H9 (cell line): ENCODE measurements around the gene EID2. TPM values are rescaled to one million over a fixed set of nuclear protein-coding genes. Genes with fewer than 3 reads are reported as not detected.
A peak's percentile ranks its signal among the peaks of the same experiment; 100 is the strongest.

Experiments used
- DNase-seq: peaks from one replicate; pipeline ENCODE4 v3.0.0-alpha.2; 2017
- H2AFZ ChIP-seq: one replicate; pipeline ENCODE4 v1.6.1; 2013; ENCODE audit warnings: mild to moderate bottlenecking, low read length, control low read depth, moderate library complexity
- H2AK5ac ChIP-seq: 2 replicates; pipeline ENCODE4 v1.6.1; 2013; ENCODE audit warnings: low read length, control low read depth, mixed read lengths; ENCODE audit not compliant: insufficient read length
- H2BK120ac ChIP-seq: one replicate; pipeline ENCODE4 v1.6.1; 2013; ENCODE audit warnings: low read depth, mild to moderate bottlenecking, low read length, control low read depth, inconsistent platforms; ENCODE audit not compliant: poor library complexity, severe bottlenecking
- H2BK12ac ChIP-seq: 2 replicates; pipeline ENCODE4 v1.6.1; 2013; ENCODE audit warnings: low read length, control low read depth, mixed read lengths, low read depth; ENCODE audit not compliant: insufficient read length
- H2BK15ac ChIP-seq: 2 replicates; pipeline ENCODE4 v1.6.1; 2013; ENCODE audit warnings: low read depth, low read length, control low read depth
- H2BK20ac ChIP-seq: one replicate; pipeline ENCODE4 v1.6.1; 2013; ENCODE audit warnings: low read depth, mild to moderate bottlenecking, low read length, control low read depth, inconsistent platforms; ENCODE audit not compliant: poor library complexity, severe bottlenecking
- H2BK5ac ChIP-seq: 2 replicates; pipeline ENCODE4 v1.6.1; 2013; ENCODE audit warnings: low read length, control low read depth, mixed read lengths; ENCODE audit not compliant: insufficient read length
- H3K14ac ChIP-seq: 2 replicates; pipeline ENCODE4 v1.6.1; 2013; ENCODE audit warnings: low read length, control low read depth; ENCODE audit not compliant: insufficient read depth
- H3K18ac ChIP-seq: 2 replicates; pipeline ENCODE4 v1.6.1; 2013; ENCODE audit warnings: low read depth, mild to moderate bottlenecking, mixed read lengths, low read length, control low read depth; ENCODE audit not compliant: insufficient read length
- H3K23ac ChIP-seq: 2 replicates; pipeline ENCODE4 v1.6.1; 2013; ENCODE audit warnings: low read length, control low read depth, mixed read lengths, low read depth; ENCODE audit not compliant: insufficient read length
- H3K23me2 ChIP-seq: 2 replicates; pipeline ENCODE4 v1.6.1; 2013; ENCODE audit warnings: low read depth, mild to moderate bottlenecking, mixed read lengths, low read length, control low read depth; ENCODE audit not compliant: insufficient read length, poor library complexity, severe bottlenecking
- H3K27ac ChIP-seq: 2 replicates; pipeline ENCODE4 v1.5.1; 2013; ENCODE audit warnings: low read length, control low read depth, mixed read lengths, low read depth; ENCODE audit not compliant: insufficient read length
- H3K27me3 ChIP-seq: 2 replicates; pipeline ENCODE4 v1.6.1; 2013; ENCODE audit warnings: low read length, control low read depth, inconsistent platforms; ENCODE audit not compliant: insufficient read depth
- H3K4ac ChIP-seq: 2 replicates; pipeline ENCODE4 v1.6.1; 2013; ENCODE audit warnings: low read depth, mild to moderate bottlenecking, control low read depth, inconsistent platforms, low read length, moderate library complexity
- H3K4me1 ChIP-seq: 2 replicates; pipeline ENCODE4 v1.6.1; 2013; ENCODE audit warnings: low read length, control low read depth, inconsistent platforms; ENCODE audit not compliant: insufficient read depth
- H3K4me2 ChIP-seq: 2 replicates; pipeline ENCODE4 v1.6.1; 2013; ENCODE audit warnings: low read length, control low read depth, mixed read lengths; ENCODE audit not compliant: insufficient read length, insufficient read depth
- H3K56ac ChIP-seq: 2 replicates; pipeline ENCODE4 v1.6.1; 2013; ENCODE audit warnings: low read depth, mild to moderate bottlenecking, mixed read lengths, low read length, control low read depth; ENCODE audit not compliant: insufficient read length
- H3K79me1 ChIP-seq: 2 replicates; pipeline ENCODE4 v1.6.1; 2013; ENCODE audit warnings: low read depth, mild to moderate bottlenecking, moderate library complexity, low read length, control low read depth, inconsistent platforms; ENCODE audit not compliant: insufficient read depth, poor library complexity, severe bottlenecking
- H3K79me2 ChIP-seq: 2 replicates; pipeline ENCODE4 v1.6.1; 2013; ENCODE audit warnings: low read length, control low read depth, inconsistent platforms; ENCODE audit not compliant: insufficient read depth
- H3K9ac ChIP-seq: 2 replicates; pipeline ENCODE4 v1.6.1; 2013; ENCODE audit warnings: low read length, control low read depth, mixed read lengths; ENCODE audit not compliant: insufficient read length; ENCODE audit errors: extremely low read depth
- H3K9me3 ChIP-seq: one replicate; pipeline ENCODE4 v1.6.1; 2013; ENCODE audit warnings: low read depth, low read length, inconsistent platforms; ENCODE audit not compliant: control insufficient read depth
- H3T11ph ChIP-seq: one replicate; pipeline ENCODE4 v1.6.1; 2013; ENCODE audit warnings: mild to moderate bottlenecking, low read length, control low read depth, inconsistent platforms
- H4K20me1 ChIP-seq: one replicate; pipeline ENCODE4 v1.6.1; 2013; ENCODE audit not compliant: control insufficient read depth, insufficient read length, insufficient read depth
- H4K5ac ChIP-seq: 2 replicates; pipeline ENCODE4 v1.6.1; 2013; ENCODE audit warnings: low read depth, mild to moderate bottlenecking, mixed read lengths, low read length, control low read depth; ENCODE audit not compliant: insufficient read length
- H4K8ac ChIP-seq: replicated peaks from 2 replicates; pipeline ENCODE4 v1.6.1; 2013; ENCODE audit warnings: low read length, control low read depth, mixed read lengths, low read depth; ENCODE audit not compliant: insufficient read length
- H4K91ac ChIP-seq: 2 replicates; pipeline ENCODE4 v1.6.1; 2013; ENCODE audit warnings: low read depth, mild to moderate bottlenecking, moderate library complexity, mixed read lengths, low read length, control low read depth; ENCODE audit not compliant: insufficient read length
- H3K27ac Mint-ChIP-seq, 3 experiments: 2 replicates in 2 of 3; 3 replicates in 1 of 3; pipeline ENCODE4 v1.8.0; 2020 to 2021; ENCODE audit warnings: mixed read lengths in 3 of 3, mild to moderate bottlenecking in 1 of 3, moderate library complexity in 1 of 3
- H3K27me3 Mint-ChIP-seq: 2 replicates; pipeline ENCODE4 v1.8.0; 2021; ENCODE audit warnings: low read depth, mild to moderate bottlenecking, moderate library complexity, mixed read lengths
- H3K36me3 Mint-ChIP-seq, 3 experiments: 2 replicates in 2 of 3; 3 replicates in 1 of 3; pipeline ENCODE4 v1.8.0; 2020 to 2021; ENCODE audit warnings: low read depth in 3 of 3, mixed read lengths in 3 of 3; ENCODE audit not compliant: insufficient read depth in 1 of 3
- H3K4me1 Mint-ChIP-seq, 2 experiments: 2 replicates each; pipeline ENCODE4 v1.8.0; 2020; ENCODE audit warnings: mixed read lengths in 2 of 2
- H3K4me3 Mint-ChIP-seq, 2 experiments: 2 replicates in 1 of 2; 3 replicates in 1 of 2; pipeline ENCODE4 v1.8.0; 2020 to 2021; ENCODE audit warnings: mild to moderate bottlenecking in 2 of 2, mixed read lengths in 2 of 2, moderate library complexity in 1 of 2
- H3K9me3 Mint-ChIP-seq, 2 experiments: 2 replicates in 1 of 2; 3 replicates in 1 of 2; pipeline ENCODE4 v1.8.0; 2020; ENCODE audit warnings: mild to moderate bottlenecking in 2 of 2, mixed read lengths in 2 of 2, moderate library complexity in 1 of 2
- WGBS: extraction: QIAGEN DNeasy Blood & Tissue Kit; methylation state at CpG from one replicate; pipeline ENCODE4 v1.1.7; 2013; ENCODE audit warnings: missing lambda C conversion rate, low lambda C conversion rate, mixed read lengths; ENCODE audit not compliant: insufficient read length; ENCODE audit errors: extremely low coverage; 5-methylcytosine and 5-hydroxymethylcytosine counted together
- total RNA-seq: library from RNA; stranded (reverse); gene quantifications from 2 replicates; pipeline ENCODE4 v1.2.1, GENCODE V29; 2021
- TF ChIP-seq, protein P1 (sequence below): fragments of 200-600 bp; sonication (generic); conservative IDR thresholded peaks from 3 replicates; pipeline ENCODE4 v1.8.0; 2021; ENCODE audit warnings: antibody characterized with exemption, mild to moderate bottlenecking

Gene EID2
- total RNA-seq, 1 experiment from 2014 or later: 18.8 TPM

GRCh38 chr19:39498798-39499642 lies 40.9 kb downstream of the EID2 start, which contains the start of gene DLL3:
DLL3 (plus strand) TSS chr19:39498947; CDS start chr19:39498975, 28 bp downstream.
- peak; percentile 57 for DNase-seq
- H4K5ac ChIP-seq: no peak within 1 kb of the TSS
- H2AK5ac ChIP-seq: no peak within 1 kb of the TSS
- H3K27me3 ChIP-seq: peaks cover 8% of the 10 kb centered on the region; the same call in 1 of the 2 replicates
- H3K23ac ChIP-seq: no peak within 1 kb of the TSS
- H3K36me3 Mint-ChIP-seq: peaks cover 0 to 15% (median 0%) of the 10 kb centered on the region in 3 experiments; a peak in 3 of 7 replicates
- H3K4me3 Mint-ChIP-seq: peak within 1 kb of the TSS; percentile 52 to 84
- no peak within 1 kb of the TSS for H3K4ac ChIP-seq
- no peak within 1 kb of the TSS for H3K27ac ChIP-seq
- no peaks in the 10 kb centered on the region for H3K9me3 ChIP-seq
- H3K4me1 ChIP-seq: no peaks in the 10 kb centered on the region
- no peak within 1 kb of the TSS for H3K18ac ChIP-seq
- H4K8ac ChIP-seq: no peak within 1 kb of the TSS
- H2BK5ac ChIP-seq: no peak within 1 kb of the TSS
- H3K23me2 ChIP-seq: peaks cover 10% of the 10 kb centered on the region
- no peak within 1 kb of the TSS for H2BK12ac ChIP-seq
- peaks cover 74% of the 10 kb centered on the region for H3K27me3 Mint-ChIP-seq
- H4K91ac ChIP-seq: no peak within 1 kb of the TSS
- H2AFZ ChIP-seq: no peak within 1 kb of the TSS
- H3T11ph ChIP-seq: no peak within 1 kb of the TSS
- H2BK15ac ChIP-seq: no peak within 1 kb of the TSS
- peak within 1 kb of the TSS in 1 of 3 experiments; percentile 8; a peak in 3 of 7 replicates for H3K27ac Mint-ChIP-seq
- H2BK120ac ChIP-seq: no peak within 1 kb of the TSS
- no peaks in the 10 kb centered on the region for H3K79me1 ChIP-seq
- TF ChIP-seq, protein P1, sequence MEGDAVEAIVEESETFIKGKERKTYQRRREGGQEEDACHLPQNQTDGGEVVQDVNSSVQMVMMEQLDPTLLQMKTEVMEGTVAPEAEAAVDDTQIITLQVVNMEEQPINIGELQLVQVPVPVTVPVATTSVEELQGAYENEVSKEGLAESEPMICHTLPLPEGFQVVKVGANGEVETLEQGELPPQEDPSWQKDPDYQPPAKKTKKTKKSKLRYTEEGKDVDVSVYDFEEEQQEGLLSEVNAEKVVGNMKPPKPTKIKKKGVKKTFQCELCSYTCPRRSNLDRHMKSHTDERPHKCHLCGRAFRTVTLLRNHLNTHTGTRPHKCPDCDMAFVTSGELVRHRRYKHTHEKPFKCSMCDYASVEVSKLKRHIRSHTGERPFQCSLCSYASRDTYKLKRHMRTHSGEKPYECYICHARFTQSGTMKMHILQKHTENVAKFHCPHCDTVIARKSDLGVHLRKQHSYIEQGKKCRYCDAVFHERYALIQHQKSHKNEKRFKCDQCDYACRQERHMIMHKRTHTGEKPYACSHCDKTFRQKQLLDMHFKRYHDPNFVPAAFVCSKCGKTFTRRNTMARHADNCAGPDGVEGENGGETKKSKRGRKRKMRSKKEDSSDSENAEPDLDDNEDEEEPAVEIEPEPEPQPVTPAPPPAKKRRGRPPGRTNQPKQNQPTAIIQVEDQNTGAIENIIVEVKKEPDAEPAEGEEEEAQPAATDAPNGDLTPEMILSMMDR: no peak
- H4K20me1 ChIP-seq: no peaks in the 10 kb centered on the region
- H2BK20ac ChIP-seq: no peak within 1 kb of the TSS
- H3K79me2 ChIP-seq: no peaks in the 10 kb centered on the region
- H3K4me2 ChIP-seq: peak within 1 kb of the TSS; percentile 91
- no peak within 1 kb of the TSS for H3K9ac ChIP-seq
- H3K14ac ChIP-seq: no peak within 1 kb of the TSS; the same call in 1 of the 2 replicates
- H3K56ac ChIP-seq: no peak within 1 kb of the TSS
- no CpG with 5 or more reads among the region's 60 CpGs for WGBS
- H3K4me1 Mint-ChIP-seq: peaks cover 9 to 15% of the 10 kb centered on the region in 2 experiments
- peaks cover 4 to 9% of the 10 kb centered on the region in 2 experiments for H3K9me3 Mint-ChIP-seq
